HG03354 (cell line): ENCODE measurements around the gene SMOC1.

Experiments used
- ATAC-seq: cut with Tn5 transposase; IDR thresholded peaks from one replicate; pipeline ENCODE4 v1.9.1; 2021; ENCODE audit warnings: mild to moderate bottlenecking; ENCODE audit not compliant: unreplicated experiment, poor library complexity, severe bottlenecking

Gene SMOC1

GRCh38 chr14:69860221-69860620 lies 19.0 kb upstream of the SMOC1 start:
- no peak for ATAC-seq

- ATAC-seq = no peak
Measured at GRCh38 chr14:69861025-69861569, 18.1 kb upstream of the SMOC1 start.

- ATAC-seq = no peak
Measured at GRCh38 chr14:69863083-69863482, 16.1 kb upstream of the SMOC1 start.

- ATAC-seq = no peak
Measured at GRCh38 chr14:69865701-69866365, 13.4 kb upstream of the SMOC1 start.

- no peak for ATAC-seq
Measured at GRCh38 chr14:69868363-69868963, 10.8 kb upstream of the SMOC1 start.

- ATAC-seq = no peak
Measured at GRCh38 chr14:69870613-69871012, 8.6 kb upstream of the SMOC1 start.

GRCh38 chr14:69873877-69874780 lies 5.1 kb upstream of the SMOC1 start:
- ATAC-seq = no peak

GRCh38 chr14:69876221-69876847 lies 2.9 kb upstream of the SMOC1 start:
- ATAC-seq = no peak

- no peak for ATAC-seq
Measured at GRCh38 chr14:69876848-69877306, 2.3 kb upstream of the SMOC1 start.

GRCh38 chr14:69877492-69877891 lies 1.7 kb upstream of the SMOC1 start:
- no peak for ATAC-seq

- ATAC-seq = no peak
Measured at GRCh38 chr14:69878251-69878650, 965 bp upstream of the SMOC1 start.

GRCh38 chr14:69880044-69880487 lies 850 bp downstream of the SMOC1 start:
- no peak for ATAC-seq

- no peak for ATAC-seq
Measured at GRCh38 chr14:69880893-69881292, 1.7 kb downstream of the SMOC1 start.

GRCh38 chr14:69882116-69882864 lies 3.1 kb downstream of the SMOC1 start:
- no peak for ATAC-seq

- no peak for ATAC-seq
Measured at GRCh38 chr14:69882915-69883314, 3.7 kb downstream of the SMOC1 start.

GRCh38 chr14:69886453-69887242 lies 7.4 kb downstream of the SMOC1 start:
- ATAC-seq = no peak

- ATAC-seq = no peak
Measured at GRCh38 chr14:69887740-69888657, 8.8 kb downstream of the SMOC1 start.
